Right lobe of liver (tissue), 4 donors: ENCODE results near the gene KCNQ1.

ENCODE experiments used
- POLR2A ChIP-seq: fragments of 450-650 bp; IDR thresholded peaks from one replicate; pipeline ENCODE4 v1.6.1; 2017; ENCODE audit warnings: antibody characterized with exemption, mild to moderate bottlenecking
- TF ChIP-seq, protein P1 (sequence below), 4 donors: fragments of 200-600 bp in 3 of 4; fragments of 450-650 bp in 1 of 4; IDR thresholded peaks; one replicate each; pipeline versions ENCODE4 v1.5.1 to v1.8.0; 2016 to 2022; ENCODE audit warnings: antibody characterized with exemption in 4 of 4, mild to moderate bottlenecking in 2 of 4
- donor health status: DM: no; HTN: no; CAD: no.
- donor health status: DM: no; HTN: no; CAD: no.
- donor health status: DM: no; HTN: yes; CAD: no.

DNA sequence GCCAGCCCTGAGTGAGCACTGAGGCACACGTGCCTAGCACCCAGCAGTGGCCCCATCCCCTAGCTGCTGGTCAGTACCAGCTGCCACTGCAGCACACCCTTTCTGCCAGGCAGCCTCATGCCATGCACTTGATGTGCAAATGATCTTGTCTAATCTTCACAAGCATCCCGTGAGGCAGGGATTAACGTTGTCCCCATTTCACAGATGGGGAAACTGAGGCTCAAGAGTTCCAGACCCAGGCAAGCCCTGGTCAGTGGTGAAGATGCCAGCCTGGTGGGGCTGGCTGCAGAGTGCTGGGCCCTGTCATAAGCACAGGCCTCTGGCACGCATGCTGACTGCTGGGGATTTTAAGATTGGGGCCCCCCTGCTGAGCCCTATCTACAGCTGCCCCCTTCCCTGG lies 449.1 kb downstream of the KCNQ1 start:
- TF ChIP-seq POLR2A: no peak
- TF ChIP-seq, protein P1, sequence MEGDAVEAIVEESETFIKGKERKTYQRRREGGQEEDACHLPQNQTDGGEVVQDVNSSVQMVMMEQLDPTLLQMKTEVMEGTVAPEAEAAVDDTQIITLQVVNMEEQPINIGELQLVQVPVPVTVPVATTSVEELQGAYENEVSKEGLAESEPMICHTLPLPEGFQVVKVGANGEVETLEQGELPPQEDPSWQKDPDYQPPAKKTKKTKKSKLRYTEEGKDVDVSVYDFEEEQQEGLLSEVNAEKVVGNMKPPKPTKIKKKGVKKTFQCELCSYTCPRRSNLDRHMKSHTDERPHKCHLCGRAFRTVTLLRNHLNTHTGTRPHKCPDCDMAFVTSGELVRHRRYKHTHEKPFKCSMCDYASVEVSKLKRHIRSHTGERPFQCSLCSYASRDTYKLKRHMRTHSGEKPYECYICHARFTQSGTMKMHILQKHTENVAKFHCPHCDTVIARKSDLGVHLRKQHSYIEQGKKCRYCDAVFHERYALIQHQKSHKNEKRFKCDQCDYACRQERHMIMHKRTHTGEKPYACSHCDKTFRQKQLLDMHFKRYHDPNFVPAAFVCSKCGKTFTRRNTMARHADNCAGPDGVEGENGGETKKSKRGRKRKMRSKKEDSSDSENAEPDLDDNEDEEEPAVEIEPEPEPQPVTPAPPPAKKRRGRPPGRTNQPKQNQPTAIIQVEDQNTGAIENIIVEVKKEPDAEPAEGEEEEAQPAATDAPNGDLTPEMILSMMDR (IDR thresholded peaks at IDR 0.05): no peak
